DND-41 (cell line): ENCODE data around the gene OR14K1.
"Not testable (repeated sequence)": the region's sequence is repeated elsewhere in the genome, so short reads cannot be mapped to it uniquely, and the experiment has no call there.

Source experiments
- ATAC-seq: fragments of 200-7000 bp; cut with Tn5 transposase; 3 replicates; pipeline ENCODE4 v1.9.1; 2021; ENCODE audit warnings: low read depth; ENCODE audit not compliant: insufficient read depth
- DNase-seq: peaks from one replicate; pipeline ENCODE4 v3.0.0-alpha.2; 2020
- H2AFZ ChIP-seq: 2 replicates; pipeline ENCODE4 v1.6.0; 2012; ENCODE audit warnings: low read depth, low read length
- H3K27ac ChIP-seq: 2 replicates; pipeline ENCODE4 v1.5.1; 2012; ENCODE audit warnings: low read length, inconsistent platforms
- H3K27me3 ChIP-seq: fragments of 200-600 bp; sonication (generic); 2 replicates; pipeline ENCODE4 v1.6.0; 2012; ENCODE audit warnings: low read length, mild to moderate bottlenecking, inconsistent platforms; ENCODE audit not compliant: insufficient read depth, poor library complexity
- H3K36me3 ChIP-seq: 2 replicates; pipeline ENCODE4 v1.5.1; 2012; ENCODE audit warnings: low read length, inconsistent platforms; ENCODE audit not compliant: insufficient read depth
- H3K4me1 ChIP-seq: 2 replicates; pipeline ENCODE4 v1.5.1; 2012; ENCODE audit warnings: mild to moderate bottlenecking, low read length; ENCODE audit not compliant: insufficient read depth
- H3K4me2 ChIP-seq: 2 replicates; pipeline ENCODE4 v1.6.0; 2012; ENCODE audit warnings: mild to moderate bottlenecking, moderate library complexity, low read length, inconsistent platforms; ENCODE audit not compliant: insufficient read depth
- H3K4me3 ChIP-seq, 2 experiments: fragments of 200-600 bp in 1 of 2; shearing (Covaris generic) in 1 of 2; 2 replicates each; pipeline ENCODE4 v1.5.1; 2012 to 2016; ENCODE audit warnings: inconsistent platforms in 2 of 2, low read length in 2 of 2, mild to moderate bottlenecking in 2 of 2, low read depth in 1 of 2, moderate library complexity in 1 of 2
- H3K79me2 ChIP-seq: 2 replicates; pipeline ENCODE4 v1.6.0; 2012; ENCODE audit warnings: low read length, inconsistent platforms; ENCODE audit not compliant: insufficient read depth
- H3K9ac ChIP-seq: 2 replicates; pipeline ENCODE4 v1.6.0; 2012; ENCODE audit warnings: low read depth, mild to moderate bottlenecking, inconsistent platforms, low read length, moderate library complexity
- H3K9me3 ChIP-seq: 2 replicates; pipeline ENCODE4 v1.5.1; 2012; ENCODE audit warnings: low read length, moderate library complexity, mild to moderate bottlenecking, inconsistent platforms; ENCODE audit not compliant: insufficient read depth, severe bottlenecking
- H4K20me1 ChIP-seq: 2 replicates; pipeline ENCODE4 v1.6.0; 2012; ENCODE audit warnings: low read length; ENCODE audit not compliant: insufficient read depth
- EZH2 ChIP-seq: IDR thresholded peaks from 3 replicates; pipeline ENCODE4 v1.6.1; 2012; ENCODE audit warnings: borderline replicate concordance, low read depth, mild to moderate bottlenecking, moderate library complexity, low read length, inconsistent platforms; ENCODE audit not compliant: severe bottlenecking
- TF ChIP-seq, protein P1 (sequence below): IDR thresholded peaks from 2 replicates; pipeline ENCODE4 v1.5.1; 2012; ENCODE audit warnings: borderline replicate concordance, low read length, moderate library complexity, mild to moderate bottlenecking; ENCODE audit not compliant: poor library complexity, severe bottlenecking; ENCODE audit errors: extremely low read depth

Gene OR14K1

GRCh38 chr1:247746391-247746935 lies 8.0 kb downstream of the OR14K1 start:
- Histone ChIP-seq H3K36me3 (no peaks in the 10 kb centered on the region), H3K9ac (no peak overlapping the region), H2AFZ (no peak overlapping the region), H3K27ac (no peak overlapping the region), H3K9me3 (no peaks in the 10 kb centered on the region), H3K4me3 (no peak overlapping the region), H3K27me3 (no peaks in the 10 kb centered on the region), H3K4me1 (no peaks in the 10 kb centered on the region), H3K79me2 (no peaks in the 10 kb centered on the region), H3K4me2 (no peak overlapping the region), H4K20me1 (no peaks in the 10 kb centered on the region)
- TF ChIP-seq EZH2, result no peak
- TF ChIP-seq, protein P1, sequence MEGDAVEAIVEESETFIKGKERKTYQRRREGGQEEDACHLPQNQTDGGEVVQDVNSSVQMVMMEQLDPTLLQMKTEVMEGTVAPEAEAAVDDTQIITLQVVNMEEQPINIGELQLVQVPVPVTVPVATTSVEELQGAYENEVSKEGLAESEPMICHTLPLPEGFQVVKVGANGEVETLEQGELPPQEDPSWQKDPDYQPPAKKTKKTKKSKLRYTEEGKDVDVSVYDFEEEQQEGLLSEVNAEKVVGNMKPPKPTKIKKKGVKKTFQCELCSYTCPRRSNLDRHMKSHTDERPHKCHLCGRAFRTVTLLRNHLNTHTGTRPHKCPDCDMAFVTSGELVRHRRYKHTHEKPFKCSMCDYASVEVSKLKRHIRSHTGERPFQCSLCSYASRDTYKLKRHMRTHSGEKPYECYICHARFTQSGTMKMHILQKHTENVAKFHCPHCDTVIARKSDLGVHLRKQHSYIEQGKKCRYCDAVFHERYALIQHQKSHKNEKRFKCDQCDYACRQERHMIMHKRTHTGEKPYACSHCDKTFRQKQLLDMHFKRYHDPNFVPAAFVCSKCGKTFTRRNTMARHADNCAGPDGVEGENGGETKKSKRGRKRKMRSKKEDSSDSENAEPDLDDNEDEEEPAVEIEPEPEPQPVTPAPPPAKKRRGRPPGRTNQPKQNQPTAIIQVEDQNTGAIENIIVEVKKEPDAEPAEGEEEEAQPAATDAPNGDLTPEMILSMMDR, result no peak
- no peak for DNase-seq
- ATAC-seq, result no peak

GRCh38 chr1:247747616-247748015 lies 9.2 kb downstream of the OR14K1 start:
- no peaks in the 10 kb centered on the region for H3K79me2 ChIP-seq
- no peak for DNase-seq
- H3K27me3 ChIP-seq, result no peaks in the 10 kb centered on the region
- H3K36me3 ChIP-seq, result no peaks in the 10 kb centered on the region
- no peak overlapping the region for H2AFZ ChIP-seq
- no peak overlapping the region for H3K4me3 ChIP-seq
- H3K27ac ChIP-seq, result no peak overlapping the region
- TF ChIP-seq EZH2, result no peak
- TF ChIP-seq, protein P1, result no peak
- no peaks in the 10 kb centered on the region for H3K4me1 ChIP-seq
- H4K20me1 ChIP-seq, result no peaks in the 10 kb centered on the region
- no peak overlapping the region for H3K4me2 ChIP-seq
- ATAC-seq, result no peak
- no peaks in the 10 kb centered on the region for H3K9me3 ChIP-seq
- H3K9ac ChIP-seq, result no peak overlapping the region

- TF ChIP-seq EZH2, result no peak
- TF ChIP-seq, protein P1, result no peak
- no peak within 1 kb of the TSS for H3K9ac ChIP-seq
- no peaks in the 10 kb centered on the region for H3K4me1 ChIP-seq
- H3K27me3 ChIP-seq, result no peaks in the 10 kb centered on the region
- no peaks in the 10 kb centered on the region for H4K20me1 ChIP-seq
- H3K79me2 ChIP-seq, result no peaks in the 10 kb centered on the region
- H3K9me3 ChIP-seq, result no peaks in the 10 kb centered on the region
- H2AFZ ChIP-seq, result no peak within 1 kb of the TSS
- H3K36me3 ChIP-seq, result no peaks in the 10 kb centered on the region
- DNase-seq, result no peak
- no peak for ATAC-seq
- no peak within 1 kb of the TSS for H3K4me2 ChIP-seq
- no peak within 1 kb of the TSS for H3K4me3 ChIP-seq
- H3K27ac ChIP-seq, result no peak within 1 kb of the TSS
Measured at GRCh38 chr1:247748041-247748440, 9.6 kb downstream of the OR14K1 start, which contains the start of gene OR14A2. Gene OR14A2, minus strand, starts transcription at chr1:247748141.

- Histone ChIP-seq H3K4me2 (no peak overlapping the region), H3K27me3 (no peaks in the 10 kb centered on the region), H3K9me3 (no peaks in the 10 kb centered on the region), H4K20me1 (no peaks in the 10 kb centered on the region), H3K4me3 (no peak overlapping the region), H3K4me1 (no peaks in the 10 kb centered on the region), H3K36me3 (no peaks in the 10 kb centered on the region), H3K27ac (no peak overlapping the region), H2AFZ (no peak overlapping the region), H3K9ac (no peak overlapping the region), H3K79me2 (no peaks in the 10 kb centered on the region)
- no peak for TF ChIP-seq EZH2
- TF ChIP-seq, protein P1, result no peak
- ATAC-seq (no peak), DNase-seq (no peak)
Measured at GRCh38 chr1:247749870-247750269, 11.5 kb downstream of the OR14K1 start.

DNA sequence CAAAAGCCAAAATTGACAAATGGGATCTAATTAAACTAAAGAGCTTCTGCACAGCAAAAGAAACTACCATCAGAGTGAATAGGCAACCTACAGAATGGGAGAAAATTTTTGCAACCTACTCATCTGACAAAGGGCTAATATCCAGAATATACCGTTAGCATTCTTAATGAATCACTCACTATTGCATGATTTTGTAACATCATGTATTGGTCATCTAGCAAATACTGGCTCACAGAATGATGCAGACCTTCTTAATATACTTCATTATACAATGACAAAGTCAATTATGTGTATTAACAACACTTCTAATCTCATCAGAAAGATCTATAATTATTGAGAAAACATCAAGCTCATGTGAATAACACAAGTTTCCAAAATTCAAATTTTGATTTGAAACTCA lies 15.9 kb downstream of the OR14K1 start:
- not testable (repeated sequence) for H4K20me1 ChIP-seq, H2AFZ ChIP-seq, H3K4me1 ChIP-seq, DNase-seq, H3K4me3 ChIP-seq, H3K4me2 ChIP-seq, ATAC-seq, H3K27me3 ChIP-seq, H3K9ac ChIP-seq, H3K79me2 ChIP-seq, H3K9me3 ChIP-seq, H3K27ac ChIP-seq, H3K36me3 ChIP-seq
